M059J (cell line): Measurements from ENCODE around the gene PPP1R3G. TPM values are rescaled to one million over a fixed set of nuclear protein-coding genes. Genes with fewer than 3 reads are reported as not detected.

Source experiments
- total RNA-seq: library from RNA; depleted of rRNA; stranded (reverse); fragments of >200 nt; shearing (Covaris generic); gene quantifications from 2 replicates; pipeline ENCODE4 v1.2.3, GENCODE V29; 2014; rRNA removed

Gene PPP1R3G
- total RNA-seq, 1 experiment from 2014 or later: 3.0 TPM

Other genes with a start within 250 kb of the PPP1R3G start
- gene RPP40, start 81.3 kb upstream of the PPP1R3G start, total RNA-seq: 44.3 and 44.7 TPM in 2 replicates
- 25.7 and 29.0 TPM in 2 replicates for gene LYRM4, start 175.6 kb downstream of the PPP1R3G start, total RNA-seq
- 24.7 and 28.2 TPM in 2 replicates for gene FARS2, start 176.2 kb downstream of the PPP1R3G start, total RNA-seq